Measurements from ENCODE around the gene TPM4. TPM values are rescaled to one million over a fixed set of nuclear protein-coding genes. Genes with fewer than 3 reads are reported as not detected.
"Not testable (repeated sequence)": the region's sequence is repeated elsewhere in the genome, so short reads cannot be mapped to it uniquely, and the experiment has no call there.

The TPM4 gene
- total RNA-seq (100 to 1,000 TPM; 182 to 185 TPM), total RNA-seq (75.1 to 575 (median 180) reads per million in 172 experiments)
- 138 TPM for polyA plus RNA-seq (2013, experiment 1 of 2)
- 130 TPM for polyA plus RNA-seq (2013, experiment 2 of 2)

GRCh38 chr19:16076154-16076957 lies at the start of gene TPM4:
Gene TPM4, plus strand, starts transcription at chr19:16076495. Its CDS starts 71 bp downstream, at chr19:16076566.
- no peaks in the 10 kb centered on the region for H3K9me3 Mint-ChIP-seq
- ChIA-PET POLR2A (interaction anchor here (0.9 to 9.6 kb wide), 14 partner anchors 10 to 254 kb away, joined by 3 to 192 read pairs (median 5); partner anchors contain the start of genes FAM32A, HSH2D and KLF2), CTCF (interaction anchor here (0.6 to 4.1 kb wide), 6 partner anchors 10 to 35 kb away, joined by 3 to 24 read pairs (median 8); no protein-coding TSS in a partner anchor)
- ATAC-seq (ENCODE audit: poor library complexity), result peak; percentile 26
- peak within 1 kb of the TSS; percentile 94 for H3K27ac Mint-ChIP-seq
- no peak for TF ChIP-seq CTCF (IDR thresholded peaks at IDR 0.05)
- H3K27me3 Mint-ChIP-seq, result no peaks in the 10 kb centered on the region
- Histone ChIP-seq H3K9me3 (ENCODE audit: control insufficient read depth in 1 of 2, insufficient read depth in 1 of 2, low read length in 2 of 2) (no peaks in the 10 kb centered on the region), H3K4me1 (ENCODE audit: insufficient read depth, low read length) (peaks cover 83% of the 10 kb centered on the region), H3K27me3 (ENCODE audit: control insufficient read depth in 1 of 2, insufficient read depth in 2 of 2, low read length in 2 of 2) (no peaks in the 10 kb centered on the region), H3K27ac (ENCODE audit: low read depth in 1 of 2, low read length in 2 of 2) (peak within 1 kb of the TSS; percentile 72 to 83), H3K36me3 (ENCODE audit: insufficient read depth, low read length) (peaks cover 13% of the 10 kb centered on the region), H3K4me3 (ENCODE audit: low read length) (peak within 1 kb of the TSS; percentile 87)
- peak within 1 kb of the TSS; percentile 85 for H3K4me3 Mint-ChIP-seq
- peak; percentile 46 to 94 (median 74) for DNase-seq
- peaks cover 40% of the 10 kb centered on the region for H3K36me3 Mint-ChIP-seq (ENCODE audit: low read depth)
- H3K4me1 Mint-ChIP-seq (ENCODE audit: low read depth), result peaks cover 73% of the 10 kb centered on the region
- intact Hi-C loops (cut with DNase I, micrococcal nuclease), result loop anchor here (5.0 to 10.0 kb wide), 5 partner anchors 34 to 291 kb away; partner anchors contain the start of genes FAM32A (in 1 of the 2) and KLF2 (in 1 of the 2)

GRCh38 chr19:16026756-16027155 lies 49.5 kb upstream of the TPM4 start:
- ATAC-seq (ENCODE audit: poor library complexity) (no peak), DNase-seq (no peak)
- CTCF ChIA-PET, result no interaction called here
- Mint-ChIP-seq H3K27ac (no peak overlapping the region), H3K4me1 (ENCODE audit: low read depth) (no peaks in the 10 kb centered on the region), H3K27me3 (no peaks in the 10 kb centered on the region), H3K4me3 (no peak overlapping the region), H3K36me3 (ENCODE audit: low read depth) (no peaks in the 10 kb centered on the region), H3K9me3 (no peaks in the 10 kb centered on the region)
- POLR2A ChIA-PET, result no interaction called here
- Histone ChIP-seq H3K27ac (ENCODE audit: low read depth in 1 of 2, low read length in 2 of 2) (no peak overlapping the region), H3K4me1 (ENCODE audit: insufficient read depth, low read length) (no peaks in the 10 kb centered on the region), H3K36me3 (ENCODE audit: insufficient read depth, low read length) (no peaks in the 10 kb centered on the region), H3K27me3 (ENCODE audit: control insufficient read depth in 1 of 2, insufficient read depth in 2 of 2, low read length in 2 of 2) (no peaks in the 10 kb centered on the region), H3K4me3 (ENCODE audit: low read length) (no peak overlapping the region), H3K9me3 (ENCODE audit: control insufficient read depth in 1 of 2, insufficient read depth in 1 of 2, low read length in 2 of 2) (peaks cover 0 to 3% of the 10 kb centered on the region in 2 experiments)
- intact Hi-C loops (cut with DNase I, micrococcal nuclease), result no loop called here
- TF ChIP-seq CTCF (IDR thresholded peaks at IDR 0.05), result no peak

- Histone ChIP-seq H3K4me1 (ENCODE audit: insufficient read depth, low read length) (no peaks in the 10 kb centered on the region), H3K9me3 (ENCODE audit: control insufficient read depth in 1 of 2, insufficient read depth in 1 of 2, low read length in 2 of 2) (peaks cover 0 to 3% of the 10 kb centered on the region in 2 experiments), H3K36me3 (ENCODE audit: insufficient read depth, low read length) (no peaks in the 10 kb centered on the region), H3K27ac (ENCODE audit: low read depth in 1 of 2, low read length in 2 of 2) (no peak overlapping the region), H3K4me3 (ENCODE audit: low read length) (no peak overlapping the region), H3K27me3 (ENCODE audit: control insufficient read depth in 1 of 2, insufficient read depth in 2 of 2, low read length in 2 of 2) (no peaks in the 10 kb centered on the region)
- Mint-ChIP-seq H3K27me3 (no peaks in the 10 kb centered on the region), H3K4me3 (no peak overlapping the region), H3K9me3 (no peaks in the 10 kb centered on the region), H3K36me3 (ENCODE audit: low read depth) (no peaks in the 10 kb centered on the region), H3K27ac (no peak overlapping the region), H3K4me1 (ENCODE audit: low read depth) (no peaks in the 10 kb centered on the region)
- no peak for ATAC-seq (ENCODE audit: poor library complexity)
- ChIA-PET POLR2A (interaction anchor here (0.7 kb wide), 1 partner anchor 12 kb away, joined by 3 read pairs; no protein-coding TSS in a partner anchor), CTCF (no interaction called here)
- intact Hi-C loops (cut with DNase I, micrococcal nuclease), result no loop called here
- DNase-seq, result no peak
- TF ChIP-seq CTCF (IDR thresholded peaks at IDR 0.05), result no peak
Measured at GRCh38 chr19:16027528-16027927, 48.8 kb upstream of the TPM4 start.

GRCh38 chr19:16030155-16030554 lies 46.1 kb upstream of the TPM4 start:
- H3K9me3 ChIP-seq (ENCODE audit: control insufficient read depth in 1 of 2, insufficient read depth in 1 of 2, low read length in 2 of 2); H3K4me3 ChIP-seq (ENCODE audit: low read length); POLR2A ChIA-PET; H3K4me1 Mint-ChIP-seq (ENCODE audit: low read depth); intact Hi-C loops (cut with DNase I, micrococcal nuclease); H3K36me3 Mint-ChIP-seq (ENCODE audit: low read depth); H3K4me1 ChIP-seq (ENCODE audit: insufficient read depth, low read length); H3K36me3 ChIP-seq (ENCODE audit: insufficient read depth, low read length); CTCF ChIA-PET; H3K27ac ChIP-seq (ENCODE audit: low read depth in 1 of 2, low read length in 2 of 2); H3K27ac Mint-ChIP-seq; ATAC-seq (ENCODE audit: poor library complexity); H3K9me3 Mint-ChIP-seq; DNase-seq; H3K27me3 Mint-ChIP-seq; H3K4me3 Mint-ChIP-seq; H3K27me3 ChIP-seq (ENCODE audit: control insufficient read depth in 1 of 2, insufficient read depth in 2 of 2, low read length in 2 of 2): not testable (repeated sequence)

Measured in CD4-positive, alpha-beta T cell (primary cell).